Measurements from ENCODE around the gene ITIH2.
"Not testable (repeated sequence)": the region's sequence is repeated elsewhere in the genome, so short reads cannot be mapped to it uniquely, and the experiment has no call there.

ITIH2 gene

GRCh38 chr10:7738536-7739407 lies 35.7 kb downstream of the ITIH2 start:
- WGBS (ENCODE audit: extremely low coverage, insufficient coverage, low lambda C conversion rate): no CpG with 5 or more reads among the region's 20 CpGs
- H4K8ac ChIP-seq (ENCODE audit: low read depth, low read length): no peak overlapping the region

GRCh38 chr10:7744307-7744706 lies 41.2 kb downstream of the ITIH2 start:
- Histone ChIP-seq H3K79me2 (ENCODE audit: control insufficient read depth, insufficient read depth, low read length) (no peaks in the 10 kb centered on the region), H4K8ac (ENCODE audit: low read depth, low read length) (no peak overlapping the region), H3K9ac (ENCODE audit: low read length) (no peak overlapping the region), H3K56ac (ENCODE audit: low read length) (no peak overlapping the region), H3K23ac (ENCODE audit: low read length) (no peak overlapping the region), H3K27ac (ENCODE audit: low read depth, low read length) (no peak overlapping the region), H3K4me1 (ENCODE audit: control insufficient read depth, low read depth, low read length) (no peaks in the 10 kb centered on the region), H3K27me3 (ENCODE audit: insufficient read depth, low read length, poor library complexity) (no peaks in the 10 kb centered on the region), H2BK15ac (replicated peaks; ENCODE audit: low read depth) (no peak overlapping the region), H3K4ac (ENCODE audit: low read depth, low read length) (no peak overlapping the region), H4K5ac (ENCODE audit: low read length) (no peak overlapping the region), H2BK120ac (ENCODE audit: low read depth, low read length) (no peak overlapping the region), H3K18ac (ENCODE audit: low read length) (no peak overlapping the region), H2BK5ac (ENCODE audit: low read length) (no peak overlapping the region), H3K4me2 (ENCODE audit: low read length) (no peak overlapping the region), H3K4me3 (ENCODE audit: low read length) (no peak overlapping the region), H3K36me3 (ENCODE audit: control insufficient read depth, insufficient read depth, low read length) (no peaks in the 10 kb centered on the region), H2AK5ac (ENCODE audit: low read length) (no peak overlapping the region), H3K79me1 (ENCODE audit: low read length) (no peaks in the 10 kb centered on the region)
- WGBS (ENCODE audit: extremely low coverage, insufficient coverage, low lambda C conversion rate): no CpG with 5 or more reads among the region's 8 CpGs
- DNase-seq: no peak

More at GRCh38 chr10:7738536-7739407, 35.7 kb downstream of the ITIH2 start:
- no peak overlapping the region for H3K23ac ChIP-seq (ENCODE audit: low read length)
- no peaks in the 10 kb centered on the region for H3K4me1 ChIP-seq (ENCODE audit: control insufficient read depth, low read depth, low read length)
- H3K27ac ChIP-seq (ENCODE audit: low read depth, low read length): no peak overlapping the region
- no peak overlapping the region for H2AK5ac ChIP-seq (ENCODE audit: low read length)
- no peak overlapping the region for H4K5ac ChIP-seq (ENCODE audit: low read length)
- no peak overlapping the region for H2BK15ac ChIP-seq (replicated peaks; ENCODE audit: low read depth)
- no peak overlapping the region for H3K18ac ChIP-seq (ENCODE audit: low read length)
- H3K4ac ChIP-seq (ENCODE audit: low read depth, low read length): no peak overlapping the region
- H3K36me3 ChIP-seq (ENCODE audit: control insufficient read depth, insufficient read depth, low read length): no peaks in the 10 kb centered on the region
- H3K9ac ChIP-seq (ENCODE audit: low read length): no peak overlapping the region
- H3K4me2 ChIP-seq (ENCODE audit: low read length): no peak overlapping the region
- H2BK5ac ChIP-seq (ENCODE audit: low read length): no peak overlapping the region
- H3K79me2 ChIP-seq (ENCODE audit: control insufficient read depth, insufficient read depth, low read length): no peaks in the 10 kb centered on the region
- H3K56ac ChIP-seq (ENCODE audit: low read length): no peak overlapping the region
- no peaks in the 10 kb centered on the region for H3K79me1 ChIP-seq (ENCODE audit: low read length)
- no peaks in the 10 kb centered on the region for H3K27me3 ChIP-seq (ENCODE audit: insufficient read depth, low read length, poor library complexity)
- no peak overlapping the region for H3K4me3 ChIP-seq (ENCODE audit: low read length)
- no peak for DNase-seq
- H2BK120ac ChIP-seq (ENCODE audit: low read depth, low read length): no peak overlapping the region

GRCh38 chr10:7748637-7749036 lies 45.5 kb downstream of the ITIH2 start:
- not testable (repeated sequence) for H2BK5ac ChIP-seq (ENCODE audit: low read length); H3K27ac ChIP-seq (ENCODE audit: low read depth, low read length); H4K5ac ChIP-seq (ENCODE audit: low read length); H3K79me1 ChIP-seq (ENCODE audit: low read length); H3K9ac ChIP-seq (ENCODE audit: low read length); H3K23ac ChIP-seq (ENCODE audit: low read length); H3K4me3 ChIP-seq (ENCODE audit: low read length); H3K18ac ChIP-seq (ENCODE audit: low read length); H3K27me3 ChIP-seq (ENCODE audit: insufficient read depth, low read length, poor library complexity); H4K8ac ChIP-seq (ENCODE audit: low read depth, low read length); H3K56ac ChIP-seq (ENCODE audit: low read length); H3K4me2 ChIP-seq (ENCODE audit: low read length); H2BK120ac ChIP-seq (ENCODE audit: low read depth, low read length); H3K79me2 ChIP-seq (ENCODE audit: control insufficient read depth, insufficient read depth, low read length); H3K4me1 ChIP-seq (ENCODE audit: control insufficient read depth, low read depth, low read length); H2AK5ac ChIP-seq (ENCODE audit: low read length); H2BK15ac ChIP-seq (replicated peaks; ENCODE audit: low read depth); H3K4ac ChIP-seq (ENCODE audit: low read depth, low read length); H3K36me3 ChIP-seq (ENCODE audit: control insufficient read depth, insufficient read depth, low read length)
- DNase-seq: peak; percentile 55
- no CpG with 5 or more reads among the region's 7 CpGs for WGBS (ENCODE audit: extremely low coverage, insufficient coverage, low lambda C conversion rate)

- Histone ChIP-seq H2BK120ac (ENCODE audit: low read depth, low read length) (no peak overlapping the region), H3K36me3 (ENCODE audit: control insufficient read depth, insufficient read depth, low read length) (peaks cover 2% of the 10 kb centered on the region), H3K9ac (ENCODE audit: low read length) (no peak overlapping the region), H2BK15ac (replicated peaks; ENCODE audit: low read depth) (no peak overlapping the region), H3K23ac (ENCODE audit: low read length) (no peak overlapping the region), H2AK5ac (ENCODE audit: low read length) (no peak overlapping the region), H3K27me3 (ENCODE audit: insufficient read depth, low read length, poor library complexity) (no peaks in the 10 kb centered on the region), H3K79me1 (ENCODE audit: low read length) (no peaks in the 10 kb centered on the region), H4K5ac (ENCODE audit: low read length) (no peak overlapping the region), H3K27ac (ENCODE audit: low read depth, low read length) (no peak overlapping the region), H3K4me2 (ENCODE audit: low read length) (no peak overlapping the region), H3K4me1 (ENCODE audit: control insufficient read depth, low read depth, low read length) (no peaks in the 10 kb centered on the region), H3K4me3 (ENCODE audit: low read length) (no peak overlapping the region), H2BK5ac (ENCODE audit: low read length) (no peak overlapping the region), H3K18ac (ENCODE audit: low read length) (no peak overlapping the region), H3K56ac (ENCODE audit: low read length) (no peak overlapping the region), H3K4ac (ENCODE audit: low read depth, low read length) (no peak overlapping the region), H3K79me2 (ENCODE audit: control insufficient read depth, insufficient read depth, low read length) (no peaks in the 10 kb centered on the region), H4K8ac (ENCODE audit: low read depth, low read length) (no peak overlapping the region)
- WGBS (ENCODE audit: extremely low coverage, insufficient coverage, low lambda C conversion rate): no CpG with 5 or more reads among the region's 5 CpGs
- no peak for DNase-seq
Observed at GRCh38 chr10:7750222-7750621, 47.1 kb downstream of the ITIH2 start.

GRCh38 chr10:7752251-7752650 lies 49.1 kb downstream of the ITIH2 start:
- H3K79me1 ChIP-seq (ENCODE audit: low read length): no peaks in the 10 kb centered on the region
- no peak for DNase-seq

GRCh38 chr10:7755103-7755502 lies 52.0 kb downstream of the ITIH2 start:
- H3K9ac ChIP-seq (ENCODE audit: low read length): no peak overlapping the region
- no peak overlapping the region for H2BK15ac ChIP-seq (replicated peaks; ENCODE audit: low read depth)
- H3K4ac ChIP-seq (ENCODE audit: low read depth, low read length): no peak overlapping the region
- no peak overlapping the region for H3K56ac ChIP-seq (ENCODE audit: low read length)
- no peak for DNase-seq
- no peak overlapping the region for H3K18ac ChIP-seq (ENCODE audit: low read length)
- H2AK5ac ChIP-seq (ENCODE audit: low read length): no peak overlapping the region
- H3K79me1 ChIP-seq (ENCODE audit: low read length): no peaks in the 10 kb centered on the region
- no peak overlapping the region for H3K27ac ChIP-seq (ENCODE audit: low read depth, low read length)
- H3K4me2 ChIP-seq (ENCODE audit: low read length): no peak overlapping the region
- no peak overlapping the region for H2BK120ac ChIP-seq (ENCODE audit: low read depth, low read length)
- no CpG with 5 or more reads among the region's 3 CpGs for WGBS (ENCODE audit: extremely low coverage, insufficient coverage, low lambda C conversion rate)
- no peaks in the 10 kb centered on the region for H3K79me2 ChIP-seq (ENCODE audit: control insufficient read depth, insufficient read depth, low read length)
- no peak overlapping the region for H3K23ac ChIP-seq (ENCODE audit: low read length)
- H3K36me3 ChIP-seq (ENCODE audit: control insufficient read depth, insufficient read depth, low read length): peaks cover 4% of the 10 kb centered on the region
- no peak overlapping the region for H3K4me3 ChIP-seq (ENCODE audit: low read length)
- H3K27me3 ChIP-seq (ENCODE audit: insufficient read depth, low read length, poor library complexity): no peaks in the 10 kb centered on the region
- no peak overlapping the region for H2BK5ac ChIP-seq (ENCODE audit: low read length)
- no peak overlapping the region for H4K5ac ChIP-seq (ENCODE audit: low read length)
- no peaks in the 10 kb centered on the region for H3K4me1 ChIP-seq (ENCODE audit: control insufficient read depth, low read depth, low read length)
- no peak overlapping the region for H4K8ac ChIP-seq (ENCODE audit: low read depth, low read length)

More at GRCh38 chr10:7752251-7752650, 49.1 kb downstream of the ITIH2 start:
- Histone ChIP-seq H3K79me2 (ENCODE audit: control insufficient read depth, insufficient read depth, low read length) (no peaks in the 10 kb centered on the region), H3K9ac (ENCODE audit: low read length) (no peak overlapping the region), H3K4me1 (ENCODE audit: control insufficient read depth, low read depth, low read length) (no peaks in the 10 kb centered on the region), H2BK5ac (ENCODE audit: low read length) (no peak overlapping the region), H4K5ac (ENCODE audit: low read length) (no peak overlapping the region), H2AK5ac (ENCODE audit: low read length) (no peak overlapping the region), H4K8ac (ENCODE audit: low read depth, low read length) (no peak overlapping the region), H3K27me3 (ENCODE audit: insufficient read depth, low read length, poor library complexity) (no peaks in the 10 kb centered on the region), H3K18ac (ENCODE audit: low read length) (no peak overlapping the region), H3K56ac (ENCODE audit: low read length) (no peak overlapping the region), H3K27ac (ENCODE audit: low read depth, low read length) (no peak overlapping the region), H3K36me3 (ENCODE audit: control insufficient read depth, insufficient read depth, low read length) (peaks cover 2% of the 10 kb centered on the region), H3K23ac (ENCODE audit: low read length) (no peak overlapping the region), H3K4ac (ENCODE audit: low read depth, low read length) (no peak overlapping the region), H3K4me2 (ENCODE audit: low read length) (no peak overlapping the region), H2BK15ac (replicated peaks; ENCODE audit: low read depth) (no peak overlapping the region), H2BK120ac (ENCODE audit: low read depth, low read length) (no peak overlapping the region), H3K4me3 (ENCODE audit: low read length) (no peak overlapping the region)
- WGBS (ENCODE audit: extremely low coverage, insufficient coverage, low lambda C conversion rate): no CpG with 5 or more reads among the region's 6 CpGs
